Mammary epithelial cell (primary cell): ENCODE data around the gene TBC1D24.

ENCODE experiments used
- CTCF ChIP-seq, 2 donors: IDR thresholded peaks in 1 of 2; conservative IDR thresholded peaks in 1 of 2; 2 replicates each; pipeline ENCODE4 v1.5.1; 2011 to 2012; ENCODE audit warnings: inconsistent platforms in 2 of 2, low read length in 2 of 2, mild to moderate bottlenecking in 2 of 2, control low read depth in 1 of 2, low read depth in 1 of 2; ENCODE audit not compliant: insufficient read depth in 1 of 2; ENCODE audit errors: extremely low read depth in 1 of 2
- EZH2 ChIP-seq: IDR thresholded peaks from 2 replicates; pipeline ENCODE4 v1.6.1; 2012; ENCODE audit warnings: low read length, inconsistent platforms, borderline replicate concordance

GRCh38 chr16:2484898-2485508 lies 10.1 kb downstream of the TBC1D24 start:
- no peak for TF ChIP-seq EZH2
- no peak for TF ChIP-seq CTCF (conservative IDR thresholded peaks at IDR 0.05 in 1 of 2, IDR thresholded peaks at IDR 0.05 in 1 of 2; ENCODE audit: extremely low read depth in 1 of 2, insufficient read depth in 1 of 2, low read depth in 1 of 2, low read length in 2 of 2)
